Muscle of back (tissue), 11 donors: ENCODE measurements around the gene WNK2. TPM values are rescaled to one million over a fixed set of nuclear protein-coding genes. Genes with fewer than 3 reads are reported as not detected.

Source experiments
- DNase-seq, 3 donors: peaks; one replicate each; pipeline versions ENCODE4 v3.0.0 to v3.0.0-alpha.2; 2013
- polyA plus RNA-seq, 10 donors: library from polyadenylated mRNA; unstranded; fragments of 120-200 nt; gene quantifications; one replicate each; pipeline ENCODE4 v1.2.1, GENCODE V29; 2013; ENCODE audit not compliant: insufficient read length in 10 of 10

The WNK2 gene
- polyA plus RNA-seq, 10 donors: 9.3 to 14.7 (median 11.5) TPM

GRCh38 chr9:93265301-93265971, 81.5 kb downstream of the WNK2 start:
- no peak for DNase-seq

- DNase-seq: no peak
Measured at GRCh38 chr9:93265972-93266371, 82.0 kb downstream of the WNK2 start.

DNA sequence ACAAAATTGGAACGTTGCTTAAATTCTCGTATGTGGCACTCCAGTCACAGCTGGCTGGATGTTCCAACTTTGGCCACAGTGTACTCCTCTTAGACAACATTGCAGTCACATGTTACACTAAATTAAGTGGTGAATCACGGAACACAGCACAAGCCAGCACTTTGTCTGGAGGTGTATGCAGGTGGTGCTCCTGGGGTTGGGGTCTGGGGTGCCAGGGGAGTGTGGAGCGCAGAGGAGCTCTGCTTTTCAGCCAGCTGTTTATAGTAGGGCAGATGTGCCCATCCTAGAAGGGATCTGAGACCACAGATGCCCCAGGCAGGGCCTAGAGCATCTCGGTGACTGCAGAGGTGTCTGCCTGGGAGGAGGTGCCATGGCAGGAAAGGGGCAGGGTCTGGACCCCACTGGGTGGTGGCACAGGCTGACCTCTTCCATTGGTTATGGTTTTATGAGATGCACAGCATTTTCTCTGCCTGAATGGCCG, 82.6 kb downstream of the WNK2 start:
- no peak for DNase-seq

GRCh38 chr9:93267091-93267541, 83.2 kb downstream of the WNK2 start:
- DNase-seq: no peak

- DNase-seq: no peak
Measured at GRCh38 chr9:93267681-93268505, 84.0 kb downstream of the WNK2 start.

- DNase-seq: no peak
Measured at GRCh38 chr9:93268551-93269314, 84.8 kb downstream of the WNK2 start.

- no peak for DNase-seq
Measured at GRCh38 chr9:93270976-93271375, 87.0 kb downstream of the WNK2 start.

GRCh38 chr9:93276973-93277372, 93.0 kb downstream of the WNK2 start:
- DNase-seq: no peak

DNA sequence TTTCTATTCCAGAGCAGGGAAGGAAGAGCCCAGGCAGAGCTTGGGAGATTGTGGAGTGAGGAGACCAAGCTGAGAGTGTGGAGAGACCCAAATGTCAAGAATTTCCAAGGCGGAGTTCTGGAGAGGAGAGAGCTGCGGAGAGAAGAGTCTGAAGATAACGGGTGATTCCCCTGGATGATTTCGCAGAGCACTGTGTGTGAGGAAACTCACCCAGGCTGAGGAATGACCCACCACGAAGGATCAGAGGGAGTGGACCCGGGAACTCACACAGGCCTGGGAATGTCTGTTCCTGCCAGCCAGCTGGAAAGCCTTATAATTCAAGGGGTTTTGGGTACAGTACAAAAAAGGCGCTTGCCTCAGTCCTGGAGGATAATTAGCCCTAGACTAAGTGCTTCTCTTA, 94.2 kb downstream of the WNK2 start:
- no peak for DNase-seq

- DNase-seq: no peak
Measured at GRCh38 chr9:93280661-93281259, 96.8 kb downstream of the WNK2 start.

GRCh38 chr9:93286252-93287188, 102.6 kb downstream of the WNK2 start:
- no peak for DNase-seq

- no peak for DNase-seq
Measured at GRCh38 chr9:93287189-93287552, 103.2 kb downstream of the WNK2 start.

DNA sequence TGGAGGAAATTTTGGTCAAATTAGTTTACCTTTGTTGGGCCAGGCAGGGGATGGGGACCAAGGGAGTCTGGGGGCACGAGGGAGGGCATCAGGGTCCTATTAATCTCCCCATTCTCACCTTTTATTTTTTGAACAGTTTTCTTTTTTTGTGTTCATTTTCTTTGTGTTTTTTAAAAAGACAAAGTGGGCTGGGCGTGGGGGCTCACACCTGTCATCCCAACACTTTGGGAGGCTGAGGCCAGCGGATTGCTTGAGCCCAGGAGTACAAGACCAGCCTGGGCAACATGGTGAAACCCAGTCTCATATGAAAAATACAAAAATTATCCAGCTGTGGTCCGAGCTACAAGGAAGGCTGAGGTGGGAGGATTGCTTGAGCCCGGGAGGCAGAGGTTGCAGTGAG, 103.7 kb downstream of the WNK2 start:
- DNase-seq: no peak

DNA sequence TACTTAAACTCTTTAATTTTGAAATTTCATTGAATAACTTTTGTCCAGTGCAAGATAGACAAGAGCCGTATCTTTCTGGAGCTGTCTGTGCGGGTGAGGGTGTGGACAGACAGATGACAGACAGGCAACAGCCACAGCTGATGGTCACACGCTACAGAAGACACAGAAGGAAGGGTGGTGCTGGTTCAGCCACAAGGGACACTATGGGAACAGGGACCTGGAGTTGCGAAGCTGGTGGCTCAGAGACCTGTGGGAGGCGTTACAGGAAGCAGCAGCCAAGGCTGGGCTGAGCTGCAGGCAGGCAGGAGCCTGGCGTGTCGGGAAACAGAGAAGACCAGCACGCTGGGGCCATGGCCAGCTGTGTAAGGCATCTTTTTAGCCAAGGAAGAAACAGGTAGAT, 104.4 kb downstream of the WNK2 start:
- no peak for DNase-seq

DNA sequence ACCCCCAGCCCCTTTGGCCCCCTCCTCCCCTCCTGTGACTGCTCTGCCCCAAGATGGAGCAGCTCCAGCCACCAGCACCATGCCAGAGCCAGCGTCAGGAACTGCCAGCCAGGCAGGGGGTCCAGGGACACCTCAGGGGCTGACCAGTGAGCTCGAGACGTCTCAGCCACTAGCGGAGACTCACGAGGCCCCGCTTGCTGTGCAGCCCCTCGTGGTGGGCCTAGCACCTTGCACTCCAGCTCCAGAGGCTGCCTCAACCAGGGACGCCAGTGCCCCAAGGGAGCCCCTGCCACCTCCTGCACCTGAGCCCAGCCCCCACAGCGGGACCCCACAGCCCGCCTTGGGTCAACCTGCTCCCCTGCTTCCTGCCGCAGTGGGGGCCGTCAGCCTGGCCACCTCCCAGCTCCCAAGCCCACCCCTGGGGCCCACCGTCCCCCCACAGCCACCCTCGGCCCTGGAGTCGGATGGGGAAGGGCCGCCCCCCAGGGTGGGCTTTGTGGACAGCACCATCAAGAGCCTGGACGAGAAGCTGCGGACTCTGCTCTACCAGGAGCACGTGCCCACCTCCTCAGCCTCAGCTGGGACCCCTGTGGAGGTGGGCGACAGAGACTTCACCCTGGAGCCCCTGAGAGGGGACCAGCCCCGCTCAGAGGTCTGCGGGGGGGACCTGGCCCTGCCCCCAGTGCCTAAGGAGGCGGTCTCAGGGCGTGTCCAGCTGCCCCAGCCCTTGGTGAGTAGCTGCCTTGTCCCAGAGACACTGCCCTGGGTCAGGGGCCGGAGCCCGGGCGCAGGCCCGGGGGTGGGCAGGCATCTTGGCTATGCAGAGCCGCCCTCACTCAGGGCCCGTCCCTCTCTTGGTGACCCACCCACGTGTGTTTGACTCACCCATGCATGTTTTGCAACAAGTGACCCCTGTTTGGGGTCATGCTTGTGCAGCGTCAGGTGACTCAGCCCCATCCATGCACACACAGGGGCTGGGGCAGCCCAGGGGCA, 105.2 kb downstream of the WNK2 start:
- no peak for DNase-seq

GRCh38 chr9:93290495-93291434, 106.8 kb downstream of the WNK2 start:
- DNase-seq: no peak

DNA sequence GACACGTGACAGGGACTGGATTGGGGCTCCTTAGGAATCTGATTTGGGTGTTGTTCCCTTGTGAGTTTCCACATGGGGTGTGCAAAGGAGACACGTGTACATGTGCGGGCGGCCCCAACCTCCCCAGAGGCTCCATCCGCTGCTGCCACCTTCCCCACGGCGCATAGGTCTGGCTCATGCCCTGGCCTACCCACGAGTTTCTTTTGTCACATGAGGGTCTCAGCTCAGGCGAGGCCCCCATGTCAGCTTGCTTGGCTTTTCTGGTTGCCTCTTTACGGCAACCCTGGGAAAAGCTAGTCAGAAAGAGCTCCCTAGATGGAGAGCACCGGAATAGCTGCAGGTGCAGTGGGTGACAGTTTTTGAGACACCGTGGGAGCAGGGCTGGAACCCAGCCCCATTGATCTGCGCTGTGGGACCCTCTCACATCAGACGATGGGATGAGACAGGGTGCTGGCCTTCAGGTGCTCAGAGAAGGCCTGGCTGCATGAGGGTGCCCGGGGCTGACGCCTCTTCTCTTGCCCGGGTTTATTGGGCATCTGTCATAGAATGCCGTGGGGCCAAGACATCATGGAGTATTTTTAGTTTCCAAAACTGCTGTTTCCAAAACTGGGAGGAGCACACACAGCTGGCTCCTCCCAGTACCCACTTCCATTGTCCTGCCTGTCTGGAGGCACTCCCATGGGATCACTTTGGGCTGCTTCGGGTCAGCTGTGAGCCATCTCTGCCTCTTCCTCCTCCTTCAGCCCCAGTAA, 107.8 kb downstream of the WNK2 start:
- DNase-seq: no peak

DNA sequence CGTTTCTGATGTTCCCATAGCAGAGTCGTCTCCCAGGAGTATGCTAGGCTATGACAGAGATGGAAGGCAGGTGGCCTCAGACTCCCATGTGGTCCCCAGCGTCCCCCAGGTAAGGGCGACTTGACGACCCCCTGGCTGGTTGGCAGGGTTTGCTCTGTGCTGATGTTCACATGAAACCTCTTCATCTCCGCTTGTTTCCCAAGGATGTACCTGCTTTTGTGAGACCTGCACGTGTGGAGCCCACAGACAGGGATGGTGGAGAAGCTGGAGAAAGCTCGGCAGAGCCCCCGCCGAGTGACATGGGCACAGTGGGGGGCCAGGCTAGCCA, 108.3 kb downstream of the WNK2 start:
- DNase-seq: no peak
